HG03175 (cell line): ENCODE measurements around the gene CUX1.
"Not testable (repeated sequence)": the region's sequence is repeated elsewhere in the genome, so short reads cannot be mapped to it uniquely, and the experiment has no call there.

Experiments
- ATAC-seq: cut with Tn5 transposase; IDR thresholded peaks from one replicate; pipeline ENCODE4 v1.9.1; 2021; ENCODE audit warnings: mild to moderate bottlenecking, moderate library complexity; ENCODE audit not compliant: unreplicated experiment

The CUX1 gene

GRCh38 chr7:101868191-101868950 lies 50.9 kb downstream of the CUX1 start:
- no peak for ATAC-seq

GRCh38 chr7:101869026-101869900 lies 51.8 kb downstream of the CUX1 start:
- ATAC-seq, result no peak

- no peak for ATAC-seq
These were observed 52.5 kb downstream of the CUX1 start for GRCh38 chr7:101869901-101870290.

GRCh38 chr7:101870361-101871062 lies 53.1 kb downstream of the CUX1 start:
- ATAC-seq, result no peak

- no peak for ATAC-seq
These were observed 53.9 kb downstream of the CUX1 start for GRCh38 chr7:101871351-101871750.

DNA sequence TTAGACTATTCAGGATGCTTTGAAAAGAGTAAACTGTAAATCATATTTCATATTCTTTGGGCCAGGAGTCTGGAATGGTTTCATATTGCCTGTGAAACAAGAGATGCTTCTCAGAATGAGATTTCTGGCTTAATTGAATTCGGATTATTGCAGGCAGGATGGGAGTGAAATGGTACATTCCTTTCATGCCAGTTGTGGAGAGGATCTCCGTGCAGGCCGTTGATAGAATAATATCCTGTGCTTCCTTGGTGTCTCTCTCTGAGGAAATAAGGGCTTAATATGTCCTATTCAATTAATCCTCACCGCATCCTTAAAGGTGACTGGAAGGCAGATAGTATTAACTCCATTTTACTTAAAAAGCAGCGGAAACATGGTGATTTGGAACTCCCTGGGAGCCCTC lies 56.6 kb downstream of the CUX1 start:
- no peak for ATAC-seq

DNA sequence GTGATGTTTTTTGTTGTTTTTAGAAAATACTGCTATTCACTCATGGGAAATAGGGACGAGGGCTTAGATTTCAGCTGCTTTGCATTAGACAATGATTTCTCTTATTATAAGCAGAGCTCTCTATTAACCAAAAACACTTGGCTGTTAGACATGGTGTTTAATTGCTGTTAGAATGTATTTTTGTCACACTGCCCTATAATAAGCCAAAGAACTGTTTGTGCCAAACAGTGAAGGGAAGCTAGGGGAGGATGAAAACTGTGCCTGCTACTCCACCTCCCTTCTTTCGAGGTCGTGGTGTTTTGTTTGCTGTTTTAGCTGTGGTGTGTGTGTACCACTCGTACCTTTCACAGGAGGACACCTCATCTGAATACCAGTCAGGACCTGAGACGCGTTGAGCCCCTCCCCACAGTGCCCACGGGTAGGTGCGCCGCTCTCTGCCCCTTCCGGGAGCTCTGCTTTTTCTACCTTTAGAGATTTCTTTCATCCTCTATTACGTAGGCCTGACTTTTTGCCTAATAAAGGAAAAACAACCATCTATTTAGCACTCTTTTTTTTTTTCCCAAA lies 57.9 kb downstream of the CUX1 start:
- ATAC-seq, result no peak

GRCh38 chr7:101877882-101878591 lies 60.6 kb downstream of the CUX1 start:
- no peak for ATAC-seq

GRCh38 chr7:101878938-101879337 lies 61.5 kb downstream of the CUX1 start:
- no peak for ATAC-seq

DNA sequence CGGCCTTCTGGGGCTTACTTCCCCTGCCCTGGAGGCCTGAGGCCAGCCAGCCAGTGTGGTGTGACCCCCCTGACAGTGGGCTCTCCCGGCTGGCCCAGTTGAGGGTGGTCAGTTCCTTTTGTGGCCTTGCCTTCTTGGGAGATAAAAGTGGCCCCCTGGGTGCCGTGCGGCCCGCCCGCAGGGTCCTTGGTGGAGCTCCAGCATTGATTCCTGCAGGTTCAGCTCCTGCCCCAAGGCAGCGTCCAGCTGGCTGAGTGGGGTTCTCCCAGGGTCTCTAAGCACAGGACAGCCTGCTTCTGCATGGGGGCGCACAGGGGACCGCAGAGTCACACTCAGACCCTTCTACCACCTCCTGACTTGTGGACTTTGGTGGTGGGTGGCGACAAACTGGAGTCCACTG lies 62.1 kb downstream of the CUX1 start:
- no peak for ATAC-seq

GRCh38 chr7:101880282-101881054 lies 63.0 kb downstream of the CUX1 start:
- ATAC-seq, result no peak

DNA sequence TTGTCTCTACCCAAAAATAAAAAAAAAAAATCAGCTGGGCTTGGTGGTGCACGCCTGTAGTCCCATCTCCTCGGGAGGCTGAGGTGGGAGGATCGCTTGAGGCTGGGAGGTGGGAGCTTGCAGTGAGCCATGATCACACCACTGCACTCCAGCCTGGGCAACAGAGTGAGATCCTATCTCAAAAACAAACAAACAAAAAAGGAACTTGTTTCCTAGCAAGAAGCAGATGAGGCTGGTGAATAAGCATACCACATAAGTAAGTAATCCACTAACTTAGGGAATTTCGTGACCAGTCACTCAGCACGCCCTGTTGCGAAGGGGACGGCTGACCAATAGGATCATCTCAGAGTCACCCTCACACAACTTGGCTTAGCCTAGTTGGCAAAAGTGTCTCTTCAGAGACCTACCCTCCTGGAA lies 64.6 kb downstream of the CUX1 start:
- ATAC-seq, result no peak

- ATAC-seq, result no peak
These were observed 65.5 kb downstream of the CUX1 start for GRCh38 chr7:101882595-101883564.

GRCh38 chr7:101884671-101885596 lies 67.5 kb downstream of the CUX1 start:
- peak; percentile 56 for ATAC-seq

- ATAC-seq, result no peak
These were observed 68.2 kb downstream of the CUX1 start for GRCh38 chr7:101885597-101885955.

GRCh38 chr7:101887352-101887751 lies 69.9 kb downstream of the CUX1 start:
- not testable (repeated sequence) for ATAC-seq

DNA sequence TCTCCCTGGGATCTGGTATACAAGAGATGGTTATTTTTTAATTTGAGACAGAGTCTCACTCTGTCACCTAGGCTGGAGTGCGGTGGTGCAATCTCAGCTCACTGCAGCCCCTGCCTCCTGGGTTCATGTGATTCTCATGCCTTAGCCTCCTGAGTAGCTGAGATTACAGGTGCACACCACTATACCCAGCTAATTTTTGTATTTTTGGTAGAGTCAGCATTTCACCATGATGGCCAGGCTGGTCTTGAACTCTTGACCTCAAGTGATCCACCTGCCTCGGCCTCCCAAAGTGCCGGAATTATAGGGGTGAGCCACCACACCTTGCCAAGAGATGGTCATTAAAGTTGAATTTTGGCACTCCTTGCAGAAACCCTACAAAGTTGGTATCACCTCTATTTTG lies 71.1 kb downstream of the CUX1 start:
- ATAC-seq, result not testable (repeated sequence)
